Measurements from ENCODE around the gene CCL4.
"Not testable (repeated sequence)": the region's sequence is repeated elsewhere in the genome, so short reads cannot be mapped to it uniquely, and the experiment has no call there.

CCL4 gene

GRCh38 chr17:36103401-36103975, at the start of gene CCL4:
TSS of gene CCL4 (plus strand) at chr17:36103827. CDS start at chr17:36103906, 79 bp downstream.
- peak within 1 kb of the TSS; percentile 27 for H3K4me3 ChIP-seq (ENCODE audit: low read length)
- H3K27me3 ChIP-seq (ENCODE audit: control insufficient read depth, low read length): peaks cover 40% of the 10 kb centered on the region
- H3K9me2 ChIP-seq (replicated peaks; ENCODE audit: control insufficient read depth, low read length); H3K27ac ChIP-seq (ENCODE audit: low read depth, low read length); H4K20me1 ChIP-seq (ENCODE audit: control insufficient read depth, insufficient read depth, low read depth, low read length); H3K9me3 ChIP-seq (ENCODE audit: control insufficient read depth, insufficient read depth, low read length); H3F3A ChIP-seq (ENCODE audit: control insufficient read depth, insufficient read depth); H3K79me2 ChIP-seq (ENCODE audit: control insufficient read depth, low read length); H3K36me3 ChIP-seq (ENCODE audit: control insufficient read depth, low read length): not testable (repeated sequence)
- H3K4me2 ChIP-seq (ENCODE audit: low read length): peak within 1 kb of the TSS; percentile 51
- peaks cover 31% of the 10 kb centered on the region for H3K4me1 ChIP-seq (ENCODE audit: control insufficient read depth, low read length)

- Histone ChIP-seq H3K4me3 (ENCODE audit: low read length) (no peak overlapping the region), H3K27me3 (ENCODE audit: control insufficient read depth, low read length) (no peaks in the 10 kb centered on the region; the same call in 1 of the 2 replicates), H3K9me3 (ENCODE audit: control insufficient read depth, insufficient read depth, low read length) (no peaks in the 10 kb centered on the region), H3K9me2 (replicated peaks; ENCODE audit: control insufficient read depth, low read length) (no peaks in the 10 kb centered on the region), H3K4me2 (ENCODE audit: low read length) (no peak overlapping the region), H3K27ac (ENCODE audit: low read depth, low read length) (no peak overlapping the region), H3F3A (ENCODE audit: control insufficient read depth, insufficient read depth) (no peaks in the 10 kb centered on the region), H3K4me1 (ENCODE audit: control insufficient read depth, low read length) (no peaks in the 10 kb centered on the region), H3K79me2 (ENCODE audit: control insufficient read depth, low read length) (no peaks in the 10 kb centered on the region), H3K36me3 (ENCODE audit: control insufficient read depth, low read length) (no peaks in the 10 kb centered on the region), H4K20me1 (ENCODE audit: control insufficient read depth, insufficient read depth, low read depth, low read length) (no peaks in the 10 kb centered on the region)
- TF ChIP-seq EZH2phosphoT487 (IDR thresholded peaks at IDR 0.05; ENCODE audit: borderline replicate concordance, low read length): no peak
- no peak for TF ChIP-seq CTCF (IDR thresholded peaks at IDR 0.05; ENCODE audit: low read depth, low read length, poor library complexity, severe bottlenecking)
These were observed 48.5 kb upstream of the CCL4 start for GRCh38 chr17:36055171-36055570.

GRCh38 chr17:36055921-36056520, 47.6 kb upstream of the CCL4 start:
- H3K9me3 ChIP-seq (ENCODE audit: control insufficient read depth, insufficient read depth, low read length): no peaks in the 10 kb centered on the region
- H3K9me2 ChIP-seq (replicated peaks; ENCODE audit: control insufficient read depth, low read length): no peaks in the 10 kb centered on the region
- no peak overlapping the region for H3K4me2 ChIP-seq (ENCODE audit: low read length)
- no peaks in the 10 kb centered on the region for H3K4me1 ChIP-seq (ENCODE audit: control insufficient read depth, low read length)
- H3F3A ChIP-seq (ENCODE audit: control insufficient read depth, insufficient read depth): no peaks in the 10 kb centered on the region
- H3K27me3 ChIP-seq (ENCODE audit: control insufficient read depth, low read length): peaks cover under 1% of the 10 kb centered on the region
- no peak for TF ChIP-seq EZH2phosphoT487 (IDR thresholded peaks at IDR 0.05; ENCODE audit: borderline replicate concordance, low read length)
- TF ChIP-seq CTCF (IDR thresholded peaks at IDR 0.05; ENCODE audit: low read depth, low read length, poor library complexity, severe bottlenecking): no peak
- no peaks in the 10 kb centered on the region for H4K20me1 ChIP-seq (ENCODE audit: control insufficient read depth, insufficient read depth, low read depth, low read length)
- H3K4me3 ChIP-seq (ENCODE audit: low read length): no peak overlapping the region
- no peaks in the 10 kb centered on the region for H3K36me3 ChIP-seq (ENCODE audit: control insufficient read depth, low read length)
- H3K79me2 ChIP-seq (ENCODE audit: control insufficient read depth, low read length): no peaks in the 10 kb centered on the region
- H3K27ac ChIP-seq (ENCODE audit: low read depth, low read length): no peak overlapping the region

- peaks cover 7% of the 10 kb centered on the region for H3K27me3 ChIP-seq (ENCODE audit: control insufficient read depth, low read length)
- H4K20me1 ChIP-seq (ENCODE audit: control insufficient read depth, insufficient read depth, low read depth, low read length): no peaks in the 10 kb centered on the region
- TF ChIP-seq CTCF (IDR thresholded peaks at IDR 0.05; ENCODE audit: low read depth, low read length, poor library complexity, severe bottlenecking) (no peak), EZH2phosphoT487 (IDR thresholded peaks at IDR 0.05; ENCODE audit: borderline replicate concordance, low read length) (no peak)
- no peaks in the 10 kb centered on the region; the same call in 1 of the 2 replicates for H3K9me3 ChIP-seq (ENCODE audit: control insufficient read depth, insufficient read depth, low read length)
- H3K9me2 ChIP-seq (replicated peaks; ENCODE audit: control insufficient read depth, low read length): no peaks in the 10 kb centered on the region
- no peak overlapping the region for H3K4me3 ChIP-seq (ENCODE audit: low read length)
- no peaks in the 10 kb centered on the region for H3K79me2 ChIP-seq (ENCODE audit: control insufficient read depth, low read length)
- no peak overlapping the region for H3K4me2 ChIP-seq (ENCODE audit: low read length)
- no peak overlapping the region for H3K27ac ChIP-seq (ENCODE audit: low read depth, low read length)
- H3K4me1 ChIP-seq (ENCODE audit: control insufficient read depth, low read length): no peaks in the 10 kb centered on the region
- H3K36me3 ChIP-seq (ENCODE audit: control insufficient read depth, low read length): no peaks in the 10 kb centered on the region
- H3F3A ChIP-seq (ENCODE audit: control insufficient read depth, insufficient read depth): no peaks in the 10 kb centered on the region
These were observed 45.7 kb upstream of the CCL4 start for GRCh38 chr17:36057911-36058310.

Measured in DOHH2 (cell line).